Measurements from ENCODE around the gene PEG3.

DNA sequence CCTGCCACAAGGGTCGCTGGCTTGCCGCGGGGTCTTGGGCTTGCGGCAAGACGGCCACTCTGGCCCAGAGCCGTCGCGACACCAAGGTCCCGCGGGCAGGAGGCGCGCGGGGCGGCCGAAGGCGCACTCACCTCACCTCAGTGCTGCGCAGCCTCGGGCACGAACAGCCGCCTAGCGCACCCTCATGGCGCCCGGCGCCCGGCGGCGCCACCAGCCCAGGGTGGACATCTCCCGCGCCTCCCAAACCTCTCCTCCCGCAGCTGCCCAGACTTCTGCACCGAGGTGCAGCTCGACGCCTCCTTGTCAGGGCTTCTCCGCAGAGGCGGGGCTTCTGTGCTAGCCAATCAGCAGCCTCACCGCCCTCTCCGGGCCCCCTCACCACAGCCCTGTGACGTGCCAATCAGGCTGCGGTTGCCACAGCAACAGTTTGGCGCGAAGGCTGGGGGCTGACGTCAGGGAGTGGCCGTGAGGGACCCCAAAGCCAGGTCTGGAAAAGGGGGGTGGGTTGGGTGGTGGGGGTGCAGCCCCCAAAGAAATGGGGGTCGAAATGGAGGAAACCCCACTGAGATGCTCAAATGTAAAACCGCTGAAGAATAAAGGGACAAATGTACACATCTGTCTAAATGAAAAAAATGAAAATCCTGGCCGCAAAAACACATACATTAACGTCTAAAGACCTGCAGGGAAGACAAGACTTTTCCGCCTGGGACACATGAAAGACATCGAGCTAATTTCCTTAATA is at the start of gene PEG3, which contains the start of gene ZIM2:
- TF ChIP-seq, protein P1, sequence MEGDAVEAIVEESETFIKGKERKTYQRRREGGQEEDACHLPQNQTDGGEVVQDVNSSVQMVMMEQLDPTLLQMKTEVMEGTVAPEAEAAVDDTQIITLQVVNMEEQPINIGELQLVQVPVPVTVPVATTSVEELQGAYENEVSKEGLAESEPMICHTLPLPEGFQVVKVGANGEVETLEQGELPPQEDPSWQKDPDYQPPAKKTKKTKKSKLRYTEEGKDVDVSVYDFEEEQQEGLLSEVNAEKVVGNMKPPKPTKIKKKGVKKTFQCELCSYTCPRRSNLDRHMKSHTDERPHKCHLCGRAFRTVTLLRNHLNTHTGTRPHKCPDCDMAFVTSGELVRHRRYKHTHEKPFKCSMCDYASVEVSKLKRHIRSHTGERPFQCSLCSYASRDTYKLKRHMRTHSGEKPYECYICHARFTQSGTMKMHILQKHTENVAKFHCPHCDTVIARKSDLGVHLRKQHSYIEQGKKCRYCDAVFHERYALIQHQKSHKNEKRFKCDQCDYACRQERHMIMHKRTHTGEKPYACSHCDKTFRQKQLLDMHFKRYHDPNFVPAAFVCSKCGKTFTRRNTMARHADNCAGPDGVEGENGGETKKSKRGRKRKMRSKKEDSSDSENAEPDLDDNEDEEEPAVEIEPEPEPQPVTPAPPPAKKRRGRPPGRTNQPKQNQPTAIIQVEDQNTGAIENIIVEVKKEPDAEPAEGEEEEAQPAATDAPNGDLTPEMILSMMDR (IDR thresholded peaks at IDR 0.05): no peak
- no peak for TF ChIP-seq POLR2AphosphoS5 (IDR thresholded peaks at IDR 0.05)
